ENCODE results near the gene TMEM182. TPM values are rescaled to one million over a fixed set of nuclear protein-coding genes. Genes with fewer than 3 reads are reported as not detected.

TMEM182 gene
- total RNA-seq, 1 experiment from 2014 or later, result 5.3 TPM

- no TSS peak for BruUV-seq (replicated peaks)
- DNase-seq (ENCODE audit: unreplicated experiment), result peak; percentile 49
- H3K27me3 Mint-ChIP-seq (ENCODE audit: insufficient read depth, unreplicated experiment), result no peaks in the 10 kb centered on the region
Measured at GRCh38 chr2:102839668-102840388, 78.0 kb downstream of the TMEM182 start.

GRCh38 chr2:102841107-102841840 is 79.4 kb downstream of the TMEM182 start:
- intact Hi-C loops (cut with micrococcal nuclease), result loop anchor here (1.0 to 10.0 kb wide), 4 partner anchors 31 to 1194 kb away; no protein-coding TSS in a partner anchor
- Mint-ChIP-seq H3K9me3 (ENCODE audit: unreplicated experiment) (no peaks in the 10 kb centered on the region), H3K36me3 (ENCODE audit: insufficient read depth, unreplicated experiment) (no peaks in the 10 kb centered on the region), H3K27ac (ENCODE audit: low read depth, unreplicated experiment) (no peak overlapping the region), H3K4me3 (ENCODE audit: unreplicated experiment) (no peak overlapping the region), H3K4me1 (ENCODE audit: insufficient read depth, unreplicated experiment) (no peaks in the 10 kb centered on the region), H3K27me3 (ENCODE audit: insufficient read depth, unreplicated experiment) (no peaks in the 10 kb centered on the region)
- ChIA-PET CTCF (interaction anchor here (0.5 to 8.0 kb wide), 67 partner anchors 8 to 1925 kb away, joined by 3 to 65 read pairs (median 3); no protein-coding TSS in a partner anchor), POLR2A (interaction anchor here (0.7 to 1.1 kb wide), 2 partner anchors 9 to 238 kb away, joined by 3 to 4 read pairs; no protein-coding TSS in a partner anchor)
- BruUV-seq (replicated peaks), result no TSS peak
- peak; percentile 65 for DNase-seq (ENCODE audit: unreplicated experiment)
- TF ChIP-seq CTCF (IDR thresholded peaks at IDR 0.05; ENCODE audit: unreplicated experiment), result peak; percentile 55

More at GRCh38 chr2:102839668-102840388, 78.0 kb downstream of the TMEM182 start:
- intact Hi-C loops (cut with micrococcal nuclease), result loop anchor here (2.0 to 10.0 kb wide), 2 partner anchors 137 to 1195 kb away; no protein-coding TSS in a partner anchor
- H3K4me1 Mint-ChIP-seq (ENCODE audit: insufficient read depth, unreplicated experiment), result no peaks in the 10 kb centered on the region
- no peak overlapping the region for H3K4me3 Mint-ChIP-seq (ENCODE audit: unreplicated experiment)
- peak overlapping the region; percentile 16 for H3K27ac Mint-ChIP-seq (ENCODE audit: low read depth, unreplicated experiment)
- H3K9me3 Mint-ChIP-seq (ENCODE audit: unreplicated experiment), result no peaks in the 10 kb centered on the region
- peak; percentile 78 for TF ChIP-seq CTCF (IDR thresholded peaks at IDR 0.05; ENCODE audit: unreplicated experiment)
- H3K36me3 Mint-ChIP-seq (ENCODE audit: insufficient read depth, unreplicated experiment), result no peaks in the 10 kb centered on the region
- CTCF ChIA-PET, result interaction anchor here (0.7 to 8.0 kb wide), 28 partner anchors 9 to 1200 kb away, joined by 3 to 65 read pairs (median 4); no protein-coding TSS in a partner anchor
- POLR2A ChIA-PET, result interaction anchor here (0.5 to 0.7 kb wide), 2 partner anchors 18 to 21 kb away, joined by 3 to 4 read pairs; no protein-coding TSS in a partner anchor

GRCh38 chr2:102843764-102844443 is 82.1 kb downstream of the TMEM182 start:
- Mint-ChIP-seq H3K4me1 (ENCODE audit: insufficient read depth, unreplicated experiment) (no peaks in the 10 kb centered on the region), H3K9me3 (ENCODE audit: unreplicated experiment) (no peaks in the 10 kb centered on the region), H3K36me3 (ENCODE audit: insufficient read depth, unreplicated experiment) (no peaks in the 10 kb centered on the region), H3K4me3 (ENCODE audit: unreplicated experiment) (no peak overlapping the region), H3K27ac (ENCODE audit: low read depth, unreplicated experiment) (no peak overlapping the region), H3K27me3 (ENCODE audit: insufficient read depth, unreplicated experiment) (no peaks in the 10 kb centered on the region)
- ChIA-PET CTCF (interaction anchor here (0.6 kb wide), 1 partner anchor 26 kb away, joined by 4 read pairs; no protein-coding TSS in a partner anchor), POLR2A (no interaction called here)
- intact Hi-C loops (cut with micrococcal nuclease), result loop anchor here (10.0 kb wide), 1 partner anchor 1191 kb away; no protein-coding TSS in a partner anchor
- DNase-seq (ENCODE audit: unreplicated experiment), result no peak
- TF ChIP-seq CTCF (IDR thresholded peaks at IDR 0.05; ENCODE audit: unreplicated experiment), result no peak
- no TSS peak for BruUV-seq (replicated peaks)
